ENCODE measurements around the gene SAXO1.

GRCh38 chr9:18971909-18972308, 61.1 kb downstream of the SAXO1 start:
- TF ChIP-seq, protein P1, sequence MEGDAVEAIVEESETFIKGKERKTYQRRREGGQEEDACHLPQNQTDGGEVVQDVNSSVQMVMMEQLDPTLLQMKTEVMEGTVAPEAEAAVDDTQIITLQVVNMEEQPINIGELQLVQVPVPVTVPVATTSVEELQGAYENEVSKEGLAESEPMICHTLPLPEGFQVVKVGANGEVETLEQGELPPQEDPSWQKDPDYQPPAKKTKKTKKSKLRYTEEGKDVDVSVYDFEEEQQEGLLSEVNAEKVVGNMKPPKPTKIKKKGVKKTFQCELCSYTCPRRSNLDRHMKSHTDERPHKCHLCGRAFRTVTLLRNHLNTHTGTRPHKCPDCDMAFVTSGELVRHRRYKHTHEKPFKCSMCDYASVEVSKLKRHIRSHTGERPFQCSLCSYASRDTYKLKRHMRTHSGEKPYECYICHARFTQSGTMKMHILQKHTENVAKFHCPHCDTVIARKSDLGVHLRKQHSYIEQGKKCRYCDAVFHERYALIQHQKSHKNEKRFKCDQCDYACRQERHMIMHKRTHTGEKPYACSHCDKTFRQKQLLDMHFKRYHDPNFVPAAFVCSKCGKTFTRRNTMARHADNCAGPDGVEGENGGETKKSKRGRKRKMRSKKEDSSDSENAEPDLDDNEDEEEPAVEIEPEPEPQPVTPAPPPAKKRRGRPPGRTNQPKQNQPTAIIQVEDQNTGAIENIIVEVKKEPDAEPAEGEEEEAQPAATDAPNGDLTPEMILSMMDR (IDR thresholded peaks at IDR 0.05), result no peak
- TF ChIP-seq POLR2AphosphoS5 (IDR thresholded peaks at IDR 0.05; ENCODE audit: low read depth, low read length), result no peak
